HG02759 (cell line): ENCODE data around the gene RIC8B.

Experiments
- ATAC-seq: cut with Tn5 transposase; IDR thresholded peaks from one replicate; pipeline ENCODE4 v1.9.1; 2021; ENCODE audit warnings: mild to moderate bottlenecking, moderate library complexity; ENCODE audit not compliant: unreplicated experiment

The RIC8B gene

GRCh38 chr12:106758349-106759110 lies 16.0 kb upstream of the RIC8B start:
- no peak for ATAC-seq

DNA sequence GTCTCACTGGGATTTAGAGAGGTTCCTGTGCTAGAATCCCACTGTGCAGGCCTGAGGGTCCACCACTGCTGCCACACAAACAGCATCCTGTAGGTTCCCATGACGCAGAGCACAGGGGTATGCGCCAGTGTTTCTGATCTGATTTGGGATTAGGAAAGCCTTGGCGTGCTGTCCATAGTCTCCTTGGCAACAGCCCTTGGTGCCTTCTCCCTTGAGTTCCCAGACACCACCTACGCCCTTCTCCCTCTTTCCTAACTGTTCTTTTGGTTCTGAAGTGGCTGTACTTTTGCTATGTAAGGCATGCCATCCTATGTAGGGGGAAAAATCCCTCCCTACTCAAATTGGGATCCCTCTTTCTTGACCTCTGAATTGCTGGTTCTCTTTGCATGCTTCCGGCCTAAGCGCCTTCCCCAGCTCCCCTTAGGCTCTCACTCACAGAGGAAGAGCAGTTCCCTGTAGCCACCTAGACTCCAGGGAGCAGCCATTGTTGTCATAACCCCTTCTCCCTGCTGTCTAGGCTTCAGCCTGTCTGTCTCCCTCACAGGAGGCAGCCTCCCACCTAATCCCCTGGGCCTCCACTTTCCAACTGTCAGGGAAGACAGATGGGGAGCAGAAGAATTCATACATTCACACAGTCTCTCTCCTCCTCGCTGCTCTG lies 14.8 kb upstream of the RIC8B start:
- peak; percentile 41 for ATAC-seq

GRCh38 chr12:106760184-106760531 lies 14.3 kb upstream of the RIC8B start:
- peak; percentile 96 for ATAC-seq

DNA sequence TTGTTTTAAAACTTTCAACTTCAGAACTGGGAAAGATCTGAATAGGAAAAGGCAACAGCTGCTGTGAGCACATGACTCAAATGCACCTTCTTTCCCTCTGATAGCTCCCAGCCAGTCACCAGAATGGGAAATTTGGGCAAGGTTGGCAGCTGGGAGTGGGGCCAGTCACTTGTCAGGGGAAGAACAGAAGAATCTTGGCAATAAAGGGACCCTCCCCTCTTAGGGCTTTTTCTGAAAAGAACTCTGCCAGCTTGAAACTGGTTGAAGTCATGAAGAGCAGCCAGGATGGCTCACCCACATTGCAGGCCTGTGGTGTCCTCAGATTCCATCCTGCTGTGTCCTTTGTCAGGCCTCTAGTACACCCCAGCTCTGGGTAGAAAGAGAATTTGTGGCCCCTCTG lies 10.3 kb upstream of the RIC8B start:
- ATAC-seq: no peak

DNA sequence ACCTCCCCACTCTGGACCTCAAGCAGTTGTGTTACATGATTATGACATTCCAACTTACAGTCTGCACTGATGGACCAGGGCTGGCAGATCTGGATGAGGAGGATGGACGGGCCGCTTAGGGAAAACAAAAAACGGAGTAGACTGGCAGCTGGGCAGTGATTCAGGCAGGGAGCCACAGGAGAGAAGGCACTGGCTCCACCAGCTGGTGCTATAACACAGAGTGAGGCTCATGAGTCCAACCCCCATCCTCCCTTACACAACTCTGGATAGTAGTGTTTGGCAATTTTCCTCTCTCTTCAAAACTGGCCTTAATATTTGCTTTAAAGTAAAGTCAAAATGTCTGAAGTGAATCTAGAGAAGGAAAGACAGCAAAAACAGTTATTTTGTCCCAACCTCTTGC lies 9.7 kb upstream of the RIC8B start:
- no peak for ATAC-seq

GRCh38 chr12:106766393-106766826 lies 8.1 kb upstream of the RIC8B start:
- no peak for ATAC-seq

- no peak for ATAC-seq
Measured at GRCh38 chr12:106767206-106767605, 7.3 kb upstream of the RIC8B start.

DNA sequence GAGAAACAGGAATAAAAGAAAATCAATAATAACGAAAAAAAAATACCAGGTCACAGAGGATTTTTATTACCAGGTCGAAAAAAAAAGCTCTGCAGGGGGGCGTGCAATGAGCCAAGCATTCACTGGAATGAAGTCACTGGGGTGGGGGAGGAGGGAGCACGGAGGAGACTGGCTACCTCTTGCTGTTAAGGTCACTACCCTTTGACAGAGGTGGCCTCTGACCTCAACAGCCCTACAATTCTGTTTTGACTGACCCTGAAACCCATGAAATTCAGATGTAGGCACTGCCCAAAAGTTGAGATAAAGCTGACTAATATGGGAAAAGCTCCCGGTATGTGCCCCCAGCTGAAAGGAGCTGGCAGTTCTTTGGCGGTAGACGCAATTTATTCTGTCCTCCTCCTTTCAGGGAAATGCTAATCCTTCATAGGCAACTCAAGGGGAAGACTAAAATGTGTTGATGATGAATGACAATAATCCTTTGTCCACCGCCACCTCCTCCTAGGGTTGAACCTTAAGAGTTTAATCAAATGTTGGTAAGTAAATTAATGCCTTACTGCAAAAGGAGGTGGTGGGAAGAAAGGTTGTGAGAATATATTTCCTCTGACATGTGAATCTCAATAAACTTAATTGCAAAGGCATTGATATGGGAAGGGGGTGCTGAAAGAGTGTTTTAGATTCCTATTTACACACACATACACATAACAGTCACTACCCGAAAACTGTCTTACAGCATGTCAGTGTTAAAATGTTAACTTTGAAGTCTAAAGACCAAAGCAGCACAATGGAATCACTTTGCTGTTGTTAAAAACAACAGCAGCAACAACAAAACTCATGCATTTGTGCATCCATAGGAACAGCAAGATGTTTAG lies 6.3 kb upstream of the RIC8B start:
- no peak for ATAC-seq

DNA sequence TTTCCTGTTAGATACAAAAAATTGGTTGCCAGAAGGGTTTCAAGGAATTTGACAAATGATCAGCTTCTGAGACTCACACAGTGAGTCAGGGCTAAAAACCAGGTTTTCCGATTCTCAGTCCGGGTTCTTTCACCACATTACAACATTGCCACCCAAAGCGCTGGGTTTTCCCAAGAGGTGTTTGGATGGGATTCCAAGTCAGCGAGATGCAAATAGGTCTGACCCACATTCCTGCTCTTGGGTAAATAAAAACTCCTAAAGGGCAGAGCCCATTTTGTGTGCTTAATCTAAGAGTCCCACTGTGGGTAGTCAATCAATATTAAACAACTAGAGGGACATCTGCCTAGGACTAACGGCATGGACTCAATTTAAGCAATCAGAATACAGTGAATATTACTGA lies 5.4 kb upstream of the RIC8B start:
- ATAC-seq: no peak

GRCh38 chr12:106769546-106769945 lies 4.9 kb upstream of the RIC8B start:
- no peak for ATAC-seq

GRCh38 chr12:106771425-106771824 lies 3.1 kb upstream of the RIC8B start:
- no peak for ATAC-seq

GRCh38 chr12:106773286-106774004 lies 1.0 kb upstream of the RIC8B start:
- ATAC-seq: no peak

DNA sequence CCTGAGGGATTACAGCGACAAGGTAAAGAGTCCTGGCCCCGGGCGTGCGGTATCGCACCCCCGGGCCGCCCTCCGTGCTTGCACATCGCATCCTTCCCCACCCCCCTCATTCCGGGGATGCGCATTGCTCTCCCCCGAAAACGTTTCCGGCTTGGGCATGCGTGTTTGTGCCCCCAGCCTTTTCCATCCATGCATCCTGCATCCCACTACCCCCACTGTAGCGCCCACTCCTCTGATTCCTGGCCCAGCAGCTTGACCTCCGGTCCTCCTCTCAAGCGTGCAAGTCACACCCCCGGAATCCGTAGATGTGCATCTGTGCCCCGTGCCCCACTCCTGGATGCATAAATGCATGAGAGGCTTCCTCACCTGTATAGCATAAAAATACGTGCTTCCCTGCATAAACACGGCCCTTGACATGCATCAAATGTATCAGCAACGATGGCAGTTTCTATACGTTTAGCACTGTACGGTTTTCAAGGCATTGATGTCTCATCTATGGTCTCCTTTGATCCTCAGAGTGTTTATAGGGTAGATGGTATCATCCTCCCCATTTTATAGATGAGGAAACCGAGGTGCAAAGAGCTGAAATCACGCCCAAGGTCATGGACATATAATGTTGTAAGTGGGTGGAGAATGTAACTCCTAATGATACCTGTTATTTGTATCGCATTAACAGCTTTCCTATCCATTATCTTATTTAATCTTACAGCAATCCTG lies 484 bp downstream of the RIC8B start:
- peak; percentile 9 for ATAC-seq

DNA sequence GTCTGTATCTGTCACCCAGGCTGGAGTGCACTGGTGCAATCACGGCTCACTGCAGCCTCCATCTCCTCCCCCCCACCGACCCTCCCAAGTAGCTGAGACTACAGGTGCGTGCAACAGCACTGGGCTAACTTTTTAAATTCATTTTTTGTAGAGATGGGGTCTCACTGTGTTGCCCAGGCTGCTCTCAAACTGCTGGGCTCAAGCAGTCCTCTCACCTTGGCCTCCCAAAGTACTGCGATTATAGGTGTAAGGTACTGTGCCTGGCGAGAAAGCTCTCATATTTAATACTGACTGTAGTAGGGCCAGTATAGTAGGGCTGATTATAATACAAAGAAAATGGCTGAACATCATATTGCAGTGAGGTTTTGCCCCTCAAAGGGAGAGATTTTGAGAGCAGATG lies 2.4 kb downstream of the RIC8B start:
- no peak for ATAC-seq

GRCh38 chr12:106780010-106780631 lies 5.6 kb downstream of the RIC8B start:
- ATAC-seq: no peak

GRCh38 chr12:106782619-106783018 lies 8.1 kb downstream of the RIC8B start:
- ATAC-seq: no peak

DNA sequence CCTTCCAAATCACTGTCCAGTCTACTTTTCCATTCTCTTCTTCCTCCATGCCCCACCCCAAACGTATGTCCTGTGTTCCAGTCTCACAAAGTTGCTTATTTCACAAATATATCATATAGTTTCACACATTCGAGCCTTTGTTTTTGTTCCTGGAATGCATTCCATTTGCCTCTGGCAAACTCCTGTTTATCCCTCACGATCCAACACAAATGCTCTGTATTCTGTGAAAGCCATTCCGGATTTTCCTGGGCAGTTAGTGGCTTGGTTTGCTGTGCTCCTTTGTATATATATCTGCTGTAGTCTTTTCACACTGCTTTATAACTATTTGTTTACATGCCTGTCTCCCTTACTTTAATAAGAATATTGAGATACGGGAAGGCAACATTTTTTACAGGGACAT lies 9.0 kb downstream of the RIC8B start:
- no peak for ATAC-seq

- no peak for ATAC-seq
Measured at GRCh38 chr12:106790020-106790419, 15.5 kb downstream of the RIC8B start.

GRCh38 chr12:106791531-106791930 lies 17.0 kb downstream of the RIC8B start:
- ATAC-seq: no peak

GRCh38 chr12:106794369-106794768 lies 19.9 kb downstream of the RIC8B start:
- ATAC-seq: no peak
